ENCODE results near the gene TMEM106B.

GRCh38 chr7:12199363-12199762 is 11.7 kb upstream of the TMEM106B start:
- TF ChIP-seq CTCF (IDR thresholded peaks at IDR 0.05) (no peak), POLR2A (IDR thresholded peaks at IDR 0.05) (no peak)

Data from body of pancreas (tissue), 4 donors.